Heart left ventricle (tissue), 13 donors: Measurements from ENCODE around the gene BEAN1.
"Not testable (repeated sequence)": the region's sequence is repeated elsewhere in the genome, so short reads cannot be mapped to it uniquely, and the experiment has no call there.

Source experiments
- CTCF ChIP-seq, 12 donors: fragments of 200-600 bp; sonication (generic) in 4 of 12; IDR thresholded peaks; one replicate each; pipeline versions ENCODE4 v1.5.0 to v1.8.0; 2018 to 2022; ENCODE audit warnings: antibody characterized with exemption in 12 of 12, mild to moderate bottlenecking in 5 of 12
- POLR2A ChIP-seq, 2 donors: fragments of 450-650 bp; IDR thresholded peaks; one replicate each; pipeline ENCODE4 v1.6.1; 2017; ENCODE audit warnings: antibody characterized with exemption in 2 of 2, mild to moderate bottlenecking in 2 of 2, moderate library complexity in 2 of 2
- donor health status: ischemic (EF 13 %, LVEDD 7.1; RV severe dilation, severe dysfunction).
- donor health status: DM: no; HTN: yes; CAD: no.
- donor health status: DM: no; HTN: no; CAD: no.
- donor health status: ischemic (EF 25% LVEDD 6.9; RV normal size, moderate dysfunction).
- donor health status: ischemic (EF 25% LVEDD 5.7; RV mildly dilated, moderate dysfunction).
- donor health status: ischemic (EF 35%, LVEDD 5.7; RV mildly dilated, moderate dysfunction).
- donor health status: nonischemic (EF 11% LVEDD 7.7; RV severe dilation, severe dysfunction).
- donor health status: DM: yes; HTN: yes; CAD: no.
- donor health status: PGD.
- donor health status: ischemic (EF 29% LVEDD 5.4; RV normal size, mild dysfunction).
- donor health status: nonischemic (EF 23%, LVEDD 6.1; RV moderate dilation, normal function).

- TF ChIP-seq CTCF, POLR2A (IDR thresholded peaks at IDR 0.05): not testable (repeated sequence)
Observed at GRCh38 chr16:66496226-66496625, 69.1 kb downstream of the BEAN1 start.
